Stimulated activated CD4-positive, alpha-beta T cell treated with anti-CD3 and anti-CD28 coated beads, Interleukin-12 subunit alpha, Interleukin-12 subunit beta, amount 100 ng/mL, for 24 hours (primary cell): ENCODE data around the gene GP1BB.
A peak's percentile ranks its signal among the peaks of the same experiment; 100 is the strongest.

Source experiments
- DNase-seq, 2 experiments: peaks; one replicate each; pipeline ENCODE4 v3.0.0-alpha.2; 2020; ENCODE audit warnings: low read depth in 2 of 2

Gene GP1BB

GRCh38 chr22:19766511-19767426 lies 43.4 kb downstream of the GP1BB start:
- peak in 1 of 2 experiments; percentile 31 for DNase-seq

- no peak for DNase-seq
Measured at GRCh38 chr22:19767427-19768341, 44.3 kb downstream of the GP1BB start.

GRCh38 chr22:19769393-19769715 lies 46.0 kb downstream of the GP1BB start:
- no peak for DNase-seq

DNA sequence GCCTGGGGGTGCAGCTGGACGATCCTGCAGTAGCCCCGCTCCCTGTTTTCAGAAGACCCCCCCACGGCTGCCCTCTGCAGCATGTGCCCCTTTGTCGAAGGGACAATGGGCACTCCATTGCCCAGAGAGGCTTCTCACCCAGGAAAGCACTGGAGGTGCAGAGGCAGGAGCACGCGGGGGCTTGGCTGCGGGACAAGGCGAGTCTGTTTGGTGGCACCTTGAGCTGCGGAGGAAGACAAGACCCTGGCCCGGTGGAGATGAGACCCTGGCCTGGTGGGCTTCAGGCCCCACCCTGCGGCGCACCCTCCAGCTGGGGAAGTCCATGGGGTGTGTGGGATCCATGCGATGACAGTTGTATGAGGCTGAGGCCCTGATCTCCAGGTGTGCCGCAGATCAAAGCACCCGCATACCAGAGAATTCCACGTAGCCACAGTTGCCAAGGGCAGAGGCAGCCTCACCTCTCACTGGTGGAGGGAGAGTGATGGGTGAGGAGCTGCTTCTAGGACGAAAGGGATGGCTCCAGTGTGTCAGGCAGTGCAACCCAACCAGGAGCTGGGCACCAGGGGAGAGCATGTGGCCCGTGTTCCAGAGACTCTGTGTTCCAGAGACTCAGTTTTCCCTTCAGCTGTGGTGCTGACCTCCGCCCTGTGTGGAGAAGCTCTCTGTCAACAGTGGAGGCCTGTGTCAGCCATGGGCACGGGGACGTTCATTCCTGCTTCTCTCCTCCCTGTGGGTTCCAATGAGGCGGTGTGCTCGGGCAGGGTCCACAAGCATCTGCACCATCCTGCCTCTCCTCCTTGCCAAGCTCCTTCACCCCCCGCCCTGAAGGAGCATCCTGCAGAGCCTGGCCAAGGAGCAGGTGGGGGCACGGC lies 47.2 kb downstream of the GP1BB start:
- no peak for DNase-seq

DNA sequence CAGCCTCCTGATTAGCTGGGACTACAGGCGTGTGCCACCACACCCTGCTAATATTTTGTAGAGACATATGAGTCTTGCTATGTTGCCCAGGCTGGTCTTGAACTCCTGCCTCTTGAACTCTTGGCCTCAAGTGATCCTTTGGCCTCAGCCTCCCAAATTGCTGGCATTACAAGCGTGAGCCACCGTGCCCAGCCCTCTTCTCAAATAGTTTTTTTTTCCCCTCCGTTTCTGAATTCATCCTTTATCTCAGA lies 49.0 kb downstream of the GP1BB start:
- no peak for DNase-seq

GRCh38 chr22:19772673-19773469 lies 49.5 kb downstream of the GP1BB start:
- no peak for DNase-seq

DNA sequence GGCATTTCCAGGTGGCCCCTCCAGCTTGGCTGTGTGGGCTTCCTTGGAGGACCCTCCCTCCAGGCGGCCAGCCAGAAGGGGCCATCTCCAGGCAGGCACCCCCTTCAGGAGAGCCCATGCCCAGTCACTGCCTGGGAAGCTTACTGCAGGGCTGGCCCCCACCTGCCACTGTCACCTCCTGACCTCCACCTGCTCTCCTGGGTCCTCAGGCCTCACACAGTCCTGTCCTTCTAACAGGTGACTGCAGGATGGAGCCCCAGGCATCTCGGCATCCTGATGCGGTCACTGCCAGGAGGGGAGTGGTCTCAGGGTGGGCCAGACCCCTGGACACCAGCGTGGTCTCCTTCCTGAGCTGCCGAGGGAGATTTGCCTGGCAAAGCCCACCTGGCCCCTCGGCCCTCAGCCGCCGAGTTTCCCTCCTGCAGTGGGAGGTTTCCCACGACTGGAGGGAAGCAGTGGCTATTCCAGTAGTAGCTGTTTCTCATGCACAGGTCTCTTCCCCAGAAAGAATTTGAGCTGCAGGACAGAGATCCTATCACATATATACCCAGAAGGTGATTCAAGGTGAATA lies 50.2 kb downstream of the GP1BB start:
- no peak for DNase-seq
